Choroid plexus epithelial cell (primary cell): ENCODE results near the gene KRTAP9-8.
"Not testable (repeated sequence)": the region's sequence is repeated elsewhere in the genome, so short reads cannot be mapped to it uniquely, and the experiment has no call there.

Experiments used
- DNase-seq: peaks from one replicate; pipeline ENCODE4 v3.0.0-alpha.2; 2010; ENCODE audit warnings: low read depth
- H3K4me3 ChIP-seq: 2 replicates; pipeline ENCODE4 v1.5.1; 2011; ENCODE audit warnings: low read depth, mild to moderate bottlenecking, control low read depth, low read length, moderate library complexity
- CTCF ChIP-seq: conservative IDR thresholded peaks from 2 replicates; pipeline ENCODE4 v1.5.1; 2011; ENCODE audit warnings: low read depth, mild to moderate bottlenecking, control low read depth, inconsistent platforms, low read length, moderate library complexity

The KRTAP9-8 gene

GRCh38 chr17:41223821-41224220, 14.0 kb upstream of the KRTAP9-8 start:
- TF ChIP-seq CTCF = no peak
- no peak overlapping the region for H3K4me3 ChIP-seq
- DNase-seq = no peak

- DNase-seq = no peak
- no peak overlapping the region for H3K4me3 ChIP-seq
- TF ChIP-seq CTCF = no peak
These were observed 11.7 kb upstream of the KRTAP9-8 start for GRCh38 chr17:41226051-41226450.

GRCh38 chr17:41226598-41227095, 11.2 kb upstream of the KRTAP9-8 start, which contains the start of gene KRTAP9-2:
Gene KRTAP9-2 (plus strand): TSS chr17:41226648. CDS start chr17:41226655, 7 bp downstream.
- not testable (repeated sequence) for DNase-seq, H3K4me3 ChIP-seq

GRCh38 chr17:41230094-41230493, 7.7 kb upstream of the KRTAP9-8 start:
- no peak overlapping the region for H3K4me3 ChIP-seq
- TF ChIP-seq CTCF = no peak
- DNase-seq = no peak

GRCh38 chr17:41231731-41232130, 6.1 kb upstream of the KRTAP9-8 start:
- DNase-seq = no peak
- TF ChIP-seq CTCF = no peak
- no peak overlapping the region for H3K4me3 ChIP-seq

- DNase-seq, H3K4me3 ChIP-seq: not testable (repeated sequence)
These were observed 5.2 kb upstream of the KRTAP9-8 start, which contains the start of gene KRTAP9-3 for GRCh38 chr17:41232399-41233105. Gene KRTAP9-3 (plus strand): TSS chr17:41232449. CDS start chr17:41232502, 53 bp downstream.

GRCh38 chr17:41237116-41237515, 683 bp upstream of the KRTAP9-8 start:
- DNase-seq, H3K4me3 ChIP-seq: not testable (repeated sequence)

GRCh38 chr17:41246995-41247787, 9.4 kb downstream of the KRTAP9-8 start:
- not testable (repeated sequence) for H3K4me3 ChIP-seq, DNase-seq

- not testable (repeated sequence) for H3K4me3 ChIP-seq, DNase-seq
These were observed 11.9 kb downstream of the KRTAP9-8 start, which contains the start of gene KRTAP9-4 for GRCh38 chr17:41249637-41250240. Gene KRTAP9-4 (plus strand): TSS chr17:41249687. CDS start chr17:41249721, 34 bp downstream.
